GM19372 (cell line): ENCODE data around the gene CTRB1.
"Not testable (repeated sequence)": the region's sequence is repeated elsewhere in the genome, so short reads cannot be mapped to it uniquely, and the experiment has no call there.

Source experiments
- ATAC-seq: cut with Tn5 transposase; IDR thresholded peaks from one replicate; pipeline ENCODE4 v1.9.1; 2021; ENCODE audit warnings: mild to moderate bottlenecking, low read depth, moderate library complexity; ENCODE audit not compliant: unreplicated experiment

Gene CTRB1

DNA sequence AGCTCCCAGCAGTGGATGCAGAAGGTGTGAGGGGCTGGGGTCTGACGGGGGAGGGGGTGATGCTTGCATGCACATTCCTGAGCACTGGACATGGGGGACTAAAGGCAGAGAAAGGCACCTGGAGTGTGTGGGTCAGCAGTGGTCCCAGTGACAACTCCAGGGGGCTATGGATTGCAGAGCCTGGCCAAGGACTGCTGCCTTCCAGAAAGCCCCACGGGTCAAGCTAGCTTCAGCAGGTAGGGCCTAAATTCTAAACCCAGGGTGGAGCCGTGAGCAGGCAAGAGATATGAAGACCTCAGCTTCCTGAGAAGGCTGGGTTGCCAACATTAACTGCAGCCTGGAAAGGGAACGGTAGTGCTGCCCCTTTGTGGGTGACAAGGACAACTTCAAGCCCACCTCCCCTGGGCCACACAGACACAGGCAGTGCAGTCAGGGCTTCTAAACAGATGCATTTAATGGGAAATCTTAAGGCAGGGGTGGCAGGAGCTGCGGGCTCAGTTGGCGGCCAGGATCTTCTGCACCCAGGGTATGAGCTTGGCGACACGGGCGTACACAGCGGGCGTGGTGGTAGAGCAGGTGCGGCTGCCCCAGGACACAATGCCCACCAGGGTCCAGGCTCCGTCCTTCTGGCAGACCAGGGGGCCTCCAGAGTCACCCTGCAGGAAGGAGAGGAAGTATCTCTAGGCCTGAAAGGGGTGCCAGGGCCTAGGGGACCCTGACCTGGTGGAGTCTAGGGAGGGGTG is 14.9 kb upstream of the CTRB1 start:
- no peak for ATAC-seq

DNA sequence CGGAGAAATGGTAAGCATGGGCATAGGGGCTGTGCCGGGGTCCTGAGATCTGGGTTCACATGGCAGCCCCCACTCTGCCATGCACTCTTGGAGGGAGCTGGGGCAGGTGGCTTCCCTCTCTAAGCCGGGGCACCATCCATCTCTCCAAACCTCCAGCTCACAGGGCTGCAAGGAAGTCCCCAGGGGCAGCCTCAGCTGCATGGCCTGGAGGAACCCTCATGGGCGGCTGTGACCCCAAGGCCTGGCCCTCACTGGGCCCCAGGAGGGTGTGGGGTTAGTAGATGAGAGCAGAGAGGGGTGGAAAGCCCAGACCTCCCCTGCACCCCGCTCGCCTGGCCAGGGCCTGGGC is 14.4 kb upstream of the CTRB1 start:
- no peak for ATAC-seq

DNA sequence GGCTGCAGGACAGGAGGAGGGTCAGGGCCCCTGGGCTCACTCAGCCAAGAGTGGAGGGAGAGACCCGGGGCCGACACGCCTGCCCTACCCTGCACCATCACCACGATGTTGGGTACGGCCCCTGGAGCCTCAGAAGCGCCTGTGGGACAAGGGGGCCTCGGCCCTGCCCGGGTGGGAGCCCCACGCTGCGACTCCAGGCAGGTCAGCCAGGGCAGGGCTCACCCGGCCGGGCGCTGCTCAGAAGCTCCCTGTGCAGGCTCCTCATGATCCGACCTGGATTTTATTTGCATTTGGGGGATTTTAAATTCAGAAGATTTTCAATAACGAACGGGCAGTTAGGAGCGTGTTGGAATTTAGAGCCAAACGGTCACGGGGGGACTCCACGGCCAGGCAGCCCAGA is 13.9 kb upstream of the CTRB1 start:
- ATAC-seq = not testable (repeated sequence)

DNA sequence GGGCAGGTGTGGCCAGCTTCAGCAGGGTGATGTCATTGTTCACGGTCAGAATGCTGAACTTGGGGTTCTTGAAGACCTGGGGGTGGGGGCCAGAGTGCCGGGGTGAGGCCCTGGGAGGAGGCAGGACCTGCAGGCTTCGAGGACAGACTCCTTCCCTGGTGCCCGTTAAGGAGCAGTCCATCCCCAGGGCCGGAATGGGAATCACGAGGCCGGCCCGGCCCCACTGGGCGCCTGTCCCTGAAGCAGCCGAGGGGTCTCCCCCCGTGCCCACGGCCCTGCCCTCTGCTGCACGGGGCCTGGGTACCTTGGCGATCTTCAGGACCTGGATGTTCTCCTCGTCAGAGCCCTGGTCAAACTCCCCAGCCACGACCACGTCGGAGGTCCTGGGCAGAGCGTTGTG is 13.3 kb upstream of the CTRB1 start:
- not testable (repeated sequence) for ATAC-seq

DNA sequence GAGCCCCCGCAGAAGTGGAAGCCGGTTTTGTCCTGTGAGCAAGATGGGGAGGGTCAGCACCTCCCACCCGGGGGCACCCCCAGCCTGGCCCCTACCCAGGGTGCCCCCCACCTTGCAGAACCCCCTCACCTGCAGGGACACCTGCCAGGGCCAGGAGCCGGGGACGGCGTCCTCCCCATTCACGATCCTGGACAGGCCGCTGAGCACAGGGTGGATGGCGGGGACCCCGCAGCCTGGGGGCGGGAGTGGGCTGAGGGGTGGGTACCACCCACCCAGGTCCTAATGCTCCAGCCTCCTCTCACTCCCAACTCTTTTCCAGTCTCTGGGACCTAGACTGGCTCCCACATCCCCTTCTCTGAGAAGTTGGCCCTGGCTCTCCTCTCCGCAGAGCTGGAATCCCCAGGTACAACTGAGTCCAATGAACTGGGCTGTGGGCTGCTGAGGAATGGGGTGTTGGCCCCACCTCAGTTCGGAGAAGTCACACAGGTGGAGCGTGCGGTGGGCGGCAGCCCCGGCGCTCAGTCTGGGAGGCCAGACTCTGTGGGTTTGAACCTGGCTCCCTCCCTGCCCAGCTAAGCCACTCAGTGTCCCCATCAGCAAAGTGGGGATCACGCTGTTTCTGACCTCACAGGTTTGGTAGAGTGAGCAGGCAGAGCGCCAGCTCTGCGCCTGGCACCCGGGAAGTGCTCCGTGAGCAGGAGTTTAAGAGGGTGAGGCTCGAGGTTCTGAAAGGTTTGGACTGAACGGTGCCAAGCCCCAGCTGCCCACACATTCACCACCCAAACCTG is 12.6 kb upstream of the CTRB1 start:
- not testable (repeated sequence) for ATAC-seq

DNA sequence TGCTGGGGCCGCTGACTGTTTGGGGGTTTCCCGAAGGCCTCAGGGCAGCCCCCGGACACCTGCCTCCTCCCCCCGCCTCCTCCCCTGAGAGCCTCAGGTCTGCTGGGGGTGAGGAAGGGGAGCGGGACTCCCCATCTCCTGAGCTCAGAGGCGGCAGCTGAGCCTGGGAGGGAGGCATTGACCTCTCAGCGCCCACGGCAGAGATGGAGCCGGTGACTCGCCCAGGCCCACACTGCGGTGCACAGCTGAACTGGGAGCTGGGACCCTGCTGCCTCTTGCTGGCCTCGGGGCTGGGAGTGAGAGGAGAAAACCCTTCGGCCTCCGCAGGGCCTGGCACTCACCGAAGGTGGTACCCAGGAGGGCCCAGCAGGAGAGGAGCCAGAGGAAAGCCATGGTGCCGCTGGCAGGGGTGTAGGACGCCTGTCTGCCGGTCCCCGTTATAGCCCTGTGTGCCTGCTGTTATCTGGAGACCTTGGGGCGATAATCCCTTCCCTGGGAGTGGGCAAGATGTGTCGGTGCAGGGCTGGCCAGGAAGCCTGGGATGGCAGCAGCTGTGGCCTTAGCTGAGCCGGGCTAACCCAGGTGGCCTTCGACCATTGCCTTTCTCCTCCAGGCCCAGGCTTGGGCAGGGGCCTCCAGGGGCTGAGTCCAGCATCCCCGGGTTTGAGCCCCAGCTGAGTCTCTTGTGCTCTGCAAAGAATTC is 11.9 kb upstream of the CTRB1 start, which contains the start of gene CTRB2:
Gene CTRB2, minus strand, starts transcription at position 413 of the 703 bp plus-strand sequence. Its CDS starts 20 bp downstream, at position 393.
- no peak for ATAC-seq

DNA sequence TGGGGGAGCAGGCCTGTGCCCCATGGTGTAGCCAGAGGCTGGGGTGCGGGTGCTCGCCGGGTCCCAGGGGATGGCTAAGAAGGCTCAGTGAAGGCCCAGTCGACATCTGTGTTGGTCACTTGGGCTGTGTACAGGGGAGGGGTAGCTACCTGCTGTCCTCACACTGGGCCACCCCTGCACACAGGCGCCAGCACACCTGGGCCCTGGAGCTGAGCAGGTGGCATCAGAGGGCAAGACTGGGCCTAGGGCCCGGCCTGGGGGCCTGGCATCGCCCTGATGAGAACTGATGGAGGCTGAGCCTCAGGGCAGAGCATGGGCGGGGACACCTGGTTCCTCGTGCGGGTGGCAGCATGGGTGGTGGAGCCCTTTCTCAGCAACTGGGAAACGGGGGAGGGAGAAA is 11.0 kb upstream of the CTRB1 start:
- no peak for ATAC-seq

DNA sequence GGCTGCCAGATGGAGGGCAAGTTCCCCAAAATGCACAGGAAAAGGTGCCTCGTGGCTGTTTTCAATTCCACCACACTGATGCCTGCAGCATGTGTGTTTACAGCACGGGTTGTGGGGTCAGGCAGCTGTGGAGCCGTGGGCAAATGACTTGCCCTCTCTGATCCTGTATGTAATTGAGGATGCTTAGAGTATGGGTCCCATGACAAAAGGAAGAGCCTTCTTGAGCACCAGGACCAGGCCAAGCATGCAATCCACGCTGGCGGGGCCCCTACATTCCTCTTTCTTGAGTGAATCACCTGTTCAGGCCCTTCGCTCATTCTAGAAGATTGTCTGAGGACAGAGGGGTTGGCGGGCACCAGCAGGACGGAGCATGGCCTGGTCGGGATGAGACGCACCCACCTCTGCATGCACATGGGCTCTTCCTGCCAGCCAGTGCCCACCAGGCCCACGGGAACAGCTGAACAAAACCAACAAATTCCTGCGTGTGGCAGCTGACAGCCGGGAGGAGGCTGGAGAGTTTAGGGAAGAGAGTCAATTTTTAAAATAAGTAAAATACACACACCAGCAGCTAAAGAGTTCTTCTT is 10.5 kb upstream of the CTRB1 start:
- ATAC-seq = no peak

DNA sequence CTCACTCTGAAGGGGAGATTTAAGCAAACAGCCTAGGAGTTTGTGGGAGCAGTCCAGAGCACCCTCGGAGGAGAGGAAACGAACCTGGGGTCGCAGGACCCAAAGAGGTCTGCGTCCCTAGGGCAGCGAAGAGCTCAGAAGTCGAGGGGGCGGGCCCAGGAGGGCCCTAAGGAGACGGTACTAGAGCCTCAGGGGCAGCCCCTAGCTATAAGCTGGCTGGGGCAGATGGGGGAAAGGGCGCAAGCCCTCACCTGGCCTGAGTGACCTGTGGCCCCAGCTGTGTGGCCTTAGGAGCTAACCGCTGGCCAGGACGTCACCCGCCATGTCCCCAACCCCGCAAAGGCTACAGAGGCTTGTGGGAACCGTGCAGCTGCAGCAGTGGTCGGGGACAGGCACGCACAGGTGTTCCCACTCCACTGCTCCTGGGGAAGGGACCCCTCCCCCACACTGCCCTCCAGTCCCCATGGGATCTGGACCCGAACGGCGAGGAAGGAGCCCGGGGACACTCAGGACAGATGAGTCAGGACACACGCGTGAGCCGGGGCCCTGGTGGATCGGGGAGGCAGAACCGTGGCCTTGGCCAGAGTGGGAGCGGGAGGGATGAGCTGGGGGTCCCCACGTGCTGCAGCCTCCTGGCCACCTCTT is 9.8 kb upstream of the CTRB1 start:
- no peak for ATAC-seq

DNA sequence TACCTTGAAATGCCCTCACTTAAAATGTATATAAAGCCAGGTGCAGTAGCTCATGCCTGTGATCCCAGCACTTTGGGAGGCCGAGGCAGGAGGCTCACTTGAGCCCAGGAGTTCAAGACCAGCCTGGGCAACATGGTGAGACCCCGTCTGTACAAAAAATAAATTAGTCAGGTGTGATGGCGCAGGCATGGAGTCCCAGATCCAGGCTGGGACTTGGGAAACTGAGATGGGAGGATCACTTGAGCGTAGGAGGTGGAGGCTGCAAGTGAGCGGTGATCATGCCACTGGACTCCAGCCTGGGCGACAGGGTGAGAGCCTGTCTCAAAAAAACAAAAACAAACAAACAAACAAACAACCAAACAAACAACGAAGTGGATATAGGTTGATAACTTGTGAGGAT is 9.3 kb upstream of the CTRB1 start:
- ATAC-seq = not testable (repeated sequence)

DNA sequence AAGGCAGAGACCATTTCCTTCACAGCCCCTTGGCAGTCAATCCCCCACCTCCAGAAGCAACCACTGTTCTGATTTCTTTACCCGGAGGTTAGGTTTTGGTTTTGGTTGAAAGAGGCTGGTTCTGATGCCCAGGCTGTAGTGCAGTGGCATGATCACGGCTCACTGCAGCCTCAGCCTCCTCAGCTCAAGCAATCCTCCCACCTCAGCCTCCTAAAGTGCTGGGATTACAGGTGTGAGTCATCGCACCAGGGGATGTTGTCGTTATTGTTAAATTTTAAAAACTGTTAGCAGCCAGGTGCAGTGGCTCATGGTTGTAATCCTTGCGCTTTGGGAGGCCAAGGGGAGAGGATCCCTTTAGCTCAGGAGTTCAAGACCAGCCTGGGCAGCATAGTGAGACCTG is 8.8 kb upstream of the CTRB1 start:
- ATAC-seq = no peak

DNA sequence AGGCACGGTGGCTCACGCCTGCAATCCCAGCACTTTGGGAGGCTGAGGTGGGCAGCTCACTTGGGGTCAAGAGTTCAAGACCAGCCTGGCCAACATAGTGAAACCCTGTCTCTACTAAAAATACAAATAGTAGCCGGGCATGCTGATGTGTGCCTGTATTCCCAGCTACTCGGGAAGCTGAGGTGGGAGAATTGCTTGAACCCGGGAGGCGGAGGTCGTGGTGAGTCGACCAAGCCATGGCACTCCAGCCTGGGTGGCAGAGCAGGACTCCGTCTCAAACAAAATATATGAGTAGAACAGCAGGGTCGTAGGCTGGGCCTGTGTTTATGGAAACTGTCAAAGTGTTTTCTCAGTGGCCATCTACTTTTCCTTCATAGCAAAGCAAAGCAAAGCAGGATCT is 7.5 kb upstream of the CTRB1 start:
- not testable (repeated sequence) for ATAC-seq

DNA sequence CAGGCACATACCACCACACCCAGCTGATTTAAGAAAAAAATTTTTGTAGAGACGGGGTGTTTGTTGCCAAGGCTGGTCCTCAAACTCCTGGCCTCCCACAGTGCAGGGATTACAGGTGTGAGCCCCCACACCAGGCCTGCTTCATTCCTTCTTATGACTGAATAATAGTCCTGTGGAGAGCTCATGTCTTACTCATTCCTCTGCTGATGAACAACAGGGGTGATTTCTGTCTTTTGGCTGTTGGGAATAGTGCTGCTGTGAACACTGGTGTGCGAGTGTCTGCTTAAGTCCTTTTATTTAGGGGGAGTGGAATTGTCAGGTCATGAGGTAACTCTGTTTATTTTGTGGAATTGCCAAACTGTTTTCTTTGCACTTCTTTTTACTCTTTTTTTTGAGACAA is 2.7 kb upstream of the CTRB1 start:
- ATAC-seq = no peak

DNA sequence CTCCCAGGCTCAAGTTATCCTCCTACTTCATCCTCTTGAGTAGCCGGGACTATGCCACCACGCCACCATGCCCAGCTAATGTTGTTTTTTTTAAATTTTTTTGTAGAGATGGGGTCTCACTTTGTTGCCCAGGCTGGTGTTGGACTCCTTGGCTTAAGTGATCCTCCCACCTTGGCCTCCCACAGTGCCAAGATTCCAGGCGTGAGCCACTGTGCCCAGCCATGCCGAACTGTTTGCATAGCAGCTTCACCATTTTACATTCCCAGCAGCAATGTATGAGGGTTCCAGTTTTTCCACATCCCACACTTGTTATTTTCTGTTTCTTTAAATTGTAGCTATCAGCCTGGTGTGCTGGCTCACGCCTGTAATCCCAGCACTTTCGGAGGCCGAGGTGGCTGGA is 2.2 kb upstream of the CTRB1 start:
- no peak for ATAC-seq

DNA sequence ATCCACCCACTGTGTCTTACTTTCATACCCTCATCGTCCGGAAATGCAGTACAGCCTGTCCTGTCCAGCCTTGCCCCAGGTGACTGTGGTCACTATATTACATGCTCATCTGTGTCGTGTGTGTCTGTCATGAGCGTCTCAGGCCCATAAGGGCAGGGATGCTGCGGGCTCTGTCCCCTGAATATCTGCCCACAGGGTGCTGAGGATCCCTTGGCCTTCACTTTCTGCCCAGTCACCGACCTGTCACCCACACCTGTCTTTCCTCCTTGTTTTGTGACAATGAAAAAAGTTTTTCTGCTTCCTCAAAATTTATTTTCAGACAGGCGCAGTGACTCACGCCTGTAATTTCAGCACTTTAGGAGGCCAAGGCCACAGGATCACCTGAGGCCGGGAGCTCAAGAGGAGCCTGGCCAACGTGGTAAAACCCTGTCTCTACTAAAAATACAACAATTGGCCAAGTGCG is 1.4 kb upstream of the CTRB1 start:
- ATAC-seq = no peak

DNA sequence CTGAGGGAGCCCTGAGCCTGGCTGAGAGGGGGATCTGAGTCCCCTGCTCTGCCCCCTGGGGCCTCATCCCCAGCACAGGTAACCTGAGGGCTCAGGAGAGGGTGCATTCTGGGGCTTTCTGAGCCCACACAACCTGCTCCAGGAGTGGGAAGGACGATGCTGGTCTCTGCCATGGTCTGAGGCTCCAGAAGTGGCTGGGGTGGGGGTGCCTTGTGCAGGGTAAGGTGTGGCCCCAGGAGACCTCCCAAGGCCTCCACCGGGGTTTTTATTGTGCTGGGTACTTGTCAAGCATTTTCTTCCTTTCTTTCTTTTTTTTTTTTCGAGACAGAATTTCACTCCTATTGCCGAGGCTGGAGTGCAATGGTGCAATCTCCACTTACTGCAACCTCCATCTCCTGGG is 300 bp downstream of the CTRB1 start:
- ATAC-seq = no peak

DNA sequence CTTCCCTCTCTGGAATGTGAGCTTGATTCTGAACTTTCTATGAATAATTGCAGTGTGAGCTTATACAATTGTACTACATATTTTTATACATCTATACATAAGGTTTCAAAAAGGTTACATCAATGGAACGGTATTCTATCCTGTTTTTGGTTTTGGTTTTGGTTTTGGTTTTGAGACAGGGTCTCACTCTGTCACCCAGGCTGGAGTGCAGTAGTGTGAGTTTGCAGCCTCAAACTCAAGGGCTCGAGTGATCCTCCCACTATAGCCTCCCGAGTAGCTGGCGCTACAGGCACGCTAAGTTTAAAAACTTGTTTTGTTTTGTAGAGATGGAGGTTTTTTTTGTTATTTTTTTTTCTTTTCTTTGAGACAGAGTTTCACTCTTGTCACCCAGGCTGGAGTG is 1.1 kb downstream of the CTRB1 start:
- no peak for ATAC-seq

DNA sequence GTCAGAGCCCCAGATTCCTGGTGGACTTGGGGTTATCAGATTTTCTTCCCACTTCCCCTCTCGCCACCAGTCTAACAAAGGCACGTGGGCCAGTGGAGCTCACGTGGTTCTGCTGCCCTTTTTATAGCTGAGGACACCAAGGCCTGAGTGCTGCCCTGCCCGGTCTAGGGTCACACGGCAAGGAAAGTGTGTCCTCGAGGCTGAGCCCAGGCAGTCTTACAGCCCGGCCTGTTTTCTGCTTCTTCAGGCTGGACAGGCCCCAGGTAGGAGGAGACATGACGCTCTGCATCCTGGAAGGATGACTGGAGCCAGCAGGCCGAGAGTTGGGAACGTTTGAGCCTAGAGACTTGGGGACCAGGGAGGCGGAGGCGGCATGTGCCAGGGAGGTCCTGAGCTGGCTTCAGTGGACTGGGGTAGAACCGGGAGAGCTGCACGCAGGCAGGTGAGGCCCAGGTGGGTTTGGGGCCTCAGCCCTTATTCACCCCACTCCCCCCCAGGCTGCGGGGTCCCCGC is 3.5 kb downstream of the CTRB1 start:
- no peak for ATAC-seq

DNA sequence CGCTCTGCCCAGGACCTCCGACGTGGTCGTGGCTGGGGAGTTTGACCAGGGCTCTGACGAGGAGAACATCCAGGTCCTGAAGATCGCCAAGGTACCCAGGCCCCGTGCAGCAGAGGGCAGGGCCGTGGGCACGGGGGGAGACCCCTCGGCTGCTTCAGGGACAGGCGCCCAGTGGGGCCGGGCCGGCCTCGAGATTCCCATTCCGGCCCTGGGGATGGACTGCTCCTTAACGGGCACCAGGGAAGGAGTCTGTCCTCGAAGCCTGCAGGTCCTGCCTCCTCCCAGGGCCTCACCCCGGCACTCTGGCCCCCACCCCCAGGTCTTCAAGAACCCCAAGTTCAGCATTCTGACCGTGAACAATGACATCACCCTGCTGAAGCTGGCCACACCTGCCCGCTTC is 4.3 kb downstream of the CTRB1 start:
- ATAC-seq = not testable (repeated sequence)
